Hindlimb muscle (tissue), 1 donor: ENCODE measurements around the gene NXPE3. TPM values are rescaled to one million over a fixed set of nuclear protein-coding genes. Genes with fewer than 3 reads are reported as not detected.
"Not testable (repeated sequence)": the region's sequence is repeated elsewhere in the genome, so short reads cannot be mapped to it uniquely, and the experiment has no call there.

ENCODE experiments used
- DNase-seq: peaks from one replicate; pipeline ENCODE4 v3.0.0-alpha.2; 2013
- polyA plus RNA-seq: library from polyadenylated mRNA; unstranded; fragments of 120-200 nt; gene quantifications from one replicate; pipeline ENCODE4 v1.2.1, GENCODE V29; 2013; ENCODE audit not compliant: insufficient read length

Gene NXPE3
- polyA plus RNA-seq, result 18.5 TPM

DNA sequence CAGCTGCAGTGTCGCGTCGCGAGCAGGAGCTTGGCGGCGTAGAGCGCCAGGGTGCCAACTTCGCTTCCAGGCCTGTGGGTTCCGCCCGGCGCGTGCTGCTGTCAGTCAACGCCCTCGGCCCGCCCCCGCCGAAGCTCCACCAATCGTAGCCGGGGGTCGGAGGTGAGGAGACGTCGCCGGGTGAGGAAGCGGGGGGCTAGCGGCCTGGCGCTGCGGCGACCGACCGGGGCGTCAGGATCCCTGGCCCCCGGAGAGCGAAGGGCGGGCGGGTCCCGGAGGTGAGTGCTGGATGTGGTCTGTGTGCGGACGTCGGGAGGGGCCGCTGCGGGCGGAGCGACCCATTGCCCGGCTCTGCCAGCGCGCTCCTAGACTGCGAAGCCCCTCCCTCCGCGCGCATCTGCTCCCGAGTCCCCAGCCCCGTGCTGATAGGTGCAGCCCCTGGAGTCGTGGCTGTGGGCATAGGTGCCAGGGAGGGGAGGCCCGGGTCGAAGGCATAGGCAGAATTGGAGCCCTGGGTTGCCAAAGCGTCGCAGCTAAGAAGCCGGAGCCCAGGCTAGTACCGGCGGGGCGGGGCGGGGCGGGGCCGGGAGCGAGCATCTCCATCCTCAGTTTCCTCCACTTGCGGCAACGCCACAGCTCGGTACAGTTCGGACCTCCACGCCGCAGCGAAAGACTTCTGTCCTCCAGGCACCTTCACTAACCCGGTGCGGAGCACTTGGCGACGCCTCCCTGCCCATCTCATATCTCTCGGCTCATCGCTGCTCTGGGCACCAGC lies at the start of gene NXPE3:
TSS of gene NXPE3 (plus strand) at position 165 of the 775 bp plus-strand sequence. CDS start 6,386 bp downstream, outside the sequence.
- DNase-seq, result peak; percentile 84

DNA sequence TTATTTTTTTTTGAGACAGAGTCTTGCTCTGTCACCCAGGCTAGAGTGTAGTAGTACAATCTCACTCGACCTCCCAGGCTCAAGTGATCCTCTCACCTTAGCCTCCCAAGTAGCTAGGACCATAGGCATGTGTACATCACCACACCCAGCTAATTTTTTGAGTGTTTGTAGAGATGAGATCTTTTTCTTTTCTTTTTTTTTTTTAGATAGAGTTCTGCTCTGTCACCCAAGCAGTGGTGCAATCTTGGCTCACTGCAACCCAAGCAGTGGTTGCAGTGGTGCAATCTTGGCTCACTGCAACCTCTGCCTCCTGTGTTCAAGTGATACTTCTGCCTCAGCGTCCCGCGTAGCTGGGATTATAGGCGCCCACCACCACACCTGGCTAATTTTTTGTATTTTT lies 49.4 kb upstream of the NXPE3 start:
- no peak for DNase-seq

DNA sequence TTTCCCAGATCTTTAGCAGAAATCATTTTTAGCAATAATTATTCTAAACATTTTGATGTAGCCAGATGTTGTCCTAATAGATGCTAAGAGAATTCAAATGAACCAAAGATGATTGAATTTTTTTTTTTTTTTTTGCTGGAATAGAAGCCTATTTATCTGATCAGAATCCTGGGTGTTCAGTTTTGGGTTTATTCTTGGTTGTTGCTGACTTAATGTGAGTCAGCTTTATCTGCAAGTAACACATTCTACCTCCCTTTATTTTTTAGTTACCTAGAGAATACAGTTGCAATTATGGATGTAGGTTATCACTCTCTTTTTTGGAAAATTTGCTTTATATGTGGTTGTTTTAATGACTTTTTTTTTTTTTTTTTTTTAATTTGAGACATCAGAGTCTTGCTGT lies 48.2 kb upstream of the NXPE3 start:
- no peak for DNase-seq

DNA sequence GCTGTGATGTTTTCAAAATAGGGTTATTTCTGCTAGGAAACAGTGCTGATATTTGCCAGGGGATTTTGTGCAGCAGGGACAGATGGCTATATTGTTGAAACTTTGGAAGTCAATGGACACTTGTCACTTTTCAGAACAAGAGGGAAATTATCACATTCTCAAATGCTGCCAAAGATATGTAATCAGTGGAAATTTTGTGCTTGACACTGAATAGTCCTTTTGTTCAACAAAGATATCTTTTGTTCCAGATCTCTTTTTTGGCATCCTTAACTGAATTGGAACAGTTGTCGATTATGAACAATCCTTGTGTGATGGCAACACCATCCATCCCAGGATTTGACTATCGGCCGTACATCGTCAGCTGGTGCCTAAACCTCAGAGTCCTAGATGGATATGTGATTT lies 46.8 kb upstream of the NXPE3 start:
- DNase-seq, result no peak

DNA sequence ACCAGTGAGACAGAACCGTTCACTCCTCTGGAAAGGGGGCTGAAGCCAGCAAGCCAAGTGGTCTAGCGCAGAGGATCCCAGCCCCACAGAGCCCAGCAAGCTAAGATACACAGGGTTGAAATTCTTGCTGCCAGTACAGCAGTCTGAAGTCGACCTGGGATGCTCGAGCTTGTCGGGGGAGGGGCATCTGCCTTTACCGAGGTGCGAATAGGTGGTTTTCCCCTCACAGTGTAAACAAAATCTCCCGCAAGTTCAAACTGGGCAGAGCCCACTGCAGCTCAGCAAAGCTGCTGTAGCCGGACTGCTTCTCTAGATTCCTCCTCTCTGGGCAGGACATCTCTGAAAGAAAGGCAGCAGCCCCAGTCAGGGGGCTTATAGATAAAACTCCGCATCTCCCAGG lies 43.2 kb upstream of the NXPE3 start:
- DNase-seq, result no peak

- DNase-seq, result not testable (repeated sequence)
Observed at GRCh38 chr3:101741914-101742313, 37.1 kb upstream of the NXPE3 start.

DNA sequence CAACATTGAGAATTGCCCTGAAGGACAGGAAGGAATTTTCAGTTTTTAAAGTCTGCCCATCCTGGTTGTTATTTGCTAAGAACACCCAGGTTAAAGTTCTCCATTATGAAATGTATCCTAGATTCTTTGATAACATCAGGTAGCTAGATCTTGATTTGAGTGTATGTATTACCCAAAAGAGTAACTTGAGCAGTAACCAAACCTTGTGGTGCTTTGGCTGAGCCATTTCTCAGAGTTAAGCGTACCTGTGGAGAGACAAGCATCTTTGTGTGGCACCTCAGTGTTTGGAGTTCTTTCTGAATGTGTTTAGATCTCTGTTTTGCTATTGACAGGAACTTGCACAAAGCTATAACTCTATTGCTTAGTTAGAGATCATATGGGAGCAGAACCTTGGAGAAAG lies 34.2 kb upstream of the NXPE3 start:
- no peak for DNase-seq

DNA sequence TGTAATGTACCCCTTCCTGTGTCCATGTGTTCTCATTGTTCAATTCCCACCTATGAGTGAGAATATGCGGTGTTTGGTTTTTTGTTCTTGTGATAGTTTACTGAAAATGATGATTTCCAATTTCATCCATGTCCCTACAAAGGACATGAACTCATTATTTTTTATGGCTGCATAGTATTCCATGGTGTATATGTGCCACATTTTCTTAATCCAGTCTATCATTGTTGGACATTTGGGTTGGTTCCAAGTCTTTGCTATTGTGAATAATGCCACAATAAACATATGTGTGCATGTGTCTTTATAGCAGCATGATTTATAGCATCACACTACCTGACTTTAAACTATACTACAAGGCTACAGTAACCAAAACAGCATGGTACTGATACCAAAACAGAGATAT lies 33.1 kb upstream of the NXPE3 start:
- not testable (repeated sequence) for DNase-seq

- not testable (repeated sequence) for DNase-seq
Observed at GRCh38 chr3:101753386-101754113, 25.5 kb upstream of the NXPE3 start.

DNA sequence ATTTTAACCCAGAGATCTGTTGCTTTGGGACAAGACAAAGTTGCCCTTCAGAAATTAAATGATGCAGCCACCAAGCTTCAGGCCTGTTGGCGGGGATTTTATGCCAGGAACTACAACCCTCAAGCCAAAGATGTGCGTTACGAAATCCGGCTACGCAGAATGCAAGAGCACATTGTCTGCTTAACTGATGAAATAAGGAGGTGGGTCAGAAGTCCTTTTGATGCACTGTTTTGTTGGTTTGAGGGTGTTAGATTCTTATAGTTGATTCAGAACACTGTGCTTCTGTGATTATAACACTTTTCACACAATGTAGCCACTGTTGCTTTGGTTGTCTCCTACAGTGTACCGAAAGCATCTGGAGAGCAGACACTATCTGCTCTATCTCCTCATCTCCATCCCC lies 20.8 kb upstream of the NXPE3 start:
- no peak for DNase-seq

GRCh38 chr3:101762041-101762646 lies 16.9 kb upstream of the NXPE3 start:
- DNase-seq, result no peak

DNA sequence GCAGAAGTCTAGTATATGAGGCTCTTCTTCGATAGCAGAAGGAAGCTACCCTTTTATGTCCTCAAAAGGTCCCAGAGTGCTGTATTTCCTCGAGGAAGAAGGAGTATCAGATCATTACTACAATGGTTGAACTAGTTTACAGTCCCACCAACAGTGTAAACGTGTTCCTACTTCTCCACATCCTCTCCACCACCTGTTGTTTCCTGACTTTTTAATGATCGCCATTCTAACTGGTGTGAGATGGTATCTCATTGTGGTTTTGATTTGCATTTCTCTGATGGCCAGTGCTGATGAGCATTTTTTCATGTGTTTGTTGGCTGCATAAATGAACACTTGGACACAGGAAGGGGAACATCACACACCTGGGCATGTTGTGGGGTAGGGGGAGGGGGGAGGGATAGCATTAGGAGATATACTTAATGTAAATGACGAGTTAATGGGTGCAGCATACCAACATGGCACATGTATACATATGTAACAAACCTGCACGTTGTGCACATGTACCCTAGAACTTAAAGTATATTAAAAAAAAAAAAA lies 1.2 kb upstream of the NXPE3 start:
- DNase-seq, result not testable (repeated sequence)

GRCh38 chr3:101778385-101779046 lies 495 bp upstream of the NXPE3 start:
- DNase-seq, result no peak

DNA sequence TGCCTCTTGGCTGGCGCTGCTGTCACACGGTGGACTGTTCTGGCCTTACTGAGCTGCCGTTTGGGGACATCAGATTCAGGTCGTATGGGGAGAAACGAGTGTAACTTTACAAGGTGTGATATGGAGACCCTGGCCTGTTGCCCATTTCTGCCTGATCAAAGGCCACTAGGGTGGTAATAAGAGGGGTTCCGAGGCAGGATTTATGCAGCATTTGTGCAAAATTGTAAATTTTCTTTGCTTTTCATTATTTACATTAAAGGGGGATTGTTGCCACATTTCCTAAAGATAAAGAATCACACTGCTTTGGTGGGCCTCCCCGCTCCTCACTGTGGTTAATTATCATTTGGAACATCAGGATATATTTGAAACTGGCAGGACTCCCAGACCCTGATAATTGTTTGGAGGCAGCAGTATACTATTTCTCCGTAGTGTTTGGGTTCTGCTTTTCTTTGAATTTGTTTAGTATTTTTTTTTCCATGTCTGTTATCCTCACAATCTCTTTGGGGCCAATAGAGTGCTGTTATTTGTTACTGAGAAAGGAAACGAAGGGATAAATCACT lies 891 bp downstream of the NXPE3 start:
- no peak for DNase-seq

DNA sequence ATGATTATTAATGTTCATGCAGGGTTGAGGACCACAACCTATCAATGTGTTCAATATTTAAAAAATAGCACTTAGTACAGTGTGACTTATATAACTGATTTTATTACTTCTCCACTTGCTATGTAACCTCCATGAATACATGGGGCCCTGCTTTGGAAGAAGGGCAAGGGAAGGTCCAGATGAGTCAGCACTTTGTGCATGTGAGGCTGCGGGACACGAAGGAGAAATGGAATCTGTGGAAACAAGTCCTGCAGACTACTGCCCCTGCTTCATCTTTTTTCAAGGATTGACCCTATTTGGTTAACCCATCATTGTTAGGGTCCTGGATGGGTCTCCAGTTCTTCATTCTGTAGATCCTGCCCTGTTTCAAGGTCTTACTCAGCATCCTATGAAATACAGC lies 1.6 kb downstream of the NXPE3 start:
- no peak for DNase-seq

- no peak for DNase-seq
Observed at GRCh38 chr3:101781166-101781565, 2.2 kb downstream of the NXPE3 start.

DNA sequence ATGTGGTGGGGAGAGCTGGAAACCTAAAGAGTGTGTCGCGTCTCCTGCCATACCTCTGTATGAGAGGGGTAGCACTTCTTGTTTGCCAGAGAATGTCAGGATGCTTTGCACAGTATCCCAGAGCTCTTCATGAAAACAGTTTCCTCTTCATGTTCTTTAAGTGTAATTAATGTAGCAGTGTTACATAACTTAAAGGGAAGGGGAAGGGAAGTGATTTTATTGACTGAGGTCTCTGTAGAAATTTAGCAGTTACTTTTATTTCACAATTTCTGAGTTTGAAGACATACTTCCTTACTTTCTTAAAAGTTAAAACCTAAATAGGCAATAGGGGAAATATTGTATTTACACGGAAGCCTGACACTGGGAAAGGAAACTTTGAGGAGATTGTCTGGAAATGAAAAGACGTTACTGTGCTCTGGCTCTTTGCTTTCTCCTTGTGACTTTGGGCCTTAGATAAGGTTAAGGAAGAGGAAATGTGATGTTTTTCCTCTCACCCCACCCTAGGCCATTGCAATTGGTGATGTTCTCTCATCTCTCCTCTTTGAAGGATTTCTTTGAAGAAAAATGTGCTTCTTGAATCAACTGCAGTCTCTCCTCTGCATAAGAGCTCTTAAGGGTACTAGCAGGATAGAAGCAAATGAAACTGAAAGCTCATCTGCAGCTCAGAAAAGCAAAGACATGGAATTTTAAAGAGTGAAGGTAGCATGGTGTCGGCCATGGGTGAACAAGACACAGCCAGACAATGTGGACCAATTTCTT lies 6.0 kb downstream of the NXPE3 start:
- DNase-seq, result no peak

- DNase-seq, result no peak
Observed at GRCh38 chr3:101791778-101792177, 12.8 kb downstream of the NXPE3 start.

DNA sequence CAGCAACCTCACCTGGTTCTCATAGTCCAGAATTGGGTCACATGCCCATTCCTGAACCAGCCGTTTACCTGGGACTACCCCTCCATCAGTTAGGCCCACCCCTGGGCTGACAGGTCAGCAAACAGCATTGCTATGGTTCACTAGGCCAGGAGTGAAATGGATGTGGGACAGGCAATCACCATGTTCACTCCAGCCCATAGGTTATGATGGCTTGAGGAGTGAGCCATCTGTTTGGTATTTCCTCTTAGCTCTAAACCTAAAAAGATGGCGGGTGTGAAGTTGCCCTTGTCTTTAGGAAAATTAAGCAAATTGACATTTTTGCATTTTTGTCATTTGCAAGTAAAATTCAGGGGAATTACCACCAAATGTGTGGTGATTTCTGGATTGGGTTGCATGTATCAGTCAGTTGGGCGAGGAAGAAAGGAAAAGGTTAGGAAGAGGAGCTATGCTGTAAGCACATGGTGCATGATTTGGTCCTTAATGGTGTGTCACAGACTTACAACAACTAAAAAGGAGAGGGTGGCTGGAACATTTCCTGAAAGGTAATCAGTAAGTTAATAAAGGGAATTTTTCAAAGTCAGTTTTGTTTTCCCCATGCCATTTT lies 17.2 kb downstream of the NXPE3 start:
- DNase-seq, result no peak

- DNase-seq, result no peak
Observed at GRCh38 chr3:101801174-101801573, 22.2 kb downstream of the NXPE3 start.

DNA sequence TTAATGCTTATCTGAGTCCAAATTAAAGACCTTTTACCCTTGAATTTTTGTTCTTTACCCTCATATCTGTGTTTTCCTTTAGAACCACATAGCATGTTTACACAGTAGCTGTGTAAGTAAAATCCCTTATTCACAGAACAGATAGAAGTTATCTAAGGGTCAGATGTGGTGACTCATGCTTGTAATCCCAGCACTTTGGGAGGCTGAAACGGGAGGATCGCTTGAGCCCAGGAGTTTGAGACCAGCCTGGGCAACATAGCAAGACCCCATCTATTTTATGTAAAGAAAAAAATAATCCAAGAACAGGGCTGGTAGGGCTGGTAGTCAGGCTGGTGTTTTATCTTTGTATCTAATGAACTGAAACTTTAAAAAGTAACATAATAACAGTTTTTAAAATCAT lies 23.2 kb downstream of the NXPE3 start:
- no peak for DNase-seq
